ENCODE results near the gene MLYCD. TPM values are rescaled to one million over a fixed set of nuclear protein-coding genes. Genes with fewer than 3 reads are reported as not detected.
A peak's percentile ranks its signal among the peaks of the same experiment; 100 is the strongest.

The MLYCD gene
- total RNA-seq, 2 donors from 2014 or later, result 19.2 to 29.3 TPM

DNA sequence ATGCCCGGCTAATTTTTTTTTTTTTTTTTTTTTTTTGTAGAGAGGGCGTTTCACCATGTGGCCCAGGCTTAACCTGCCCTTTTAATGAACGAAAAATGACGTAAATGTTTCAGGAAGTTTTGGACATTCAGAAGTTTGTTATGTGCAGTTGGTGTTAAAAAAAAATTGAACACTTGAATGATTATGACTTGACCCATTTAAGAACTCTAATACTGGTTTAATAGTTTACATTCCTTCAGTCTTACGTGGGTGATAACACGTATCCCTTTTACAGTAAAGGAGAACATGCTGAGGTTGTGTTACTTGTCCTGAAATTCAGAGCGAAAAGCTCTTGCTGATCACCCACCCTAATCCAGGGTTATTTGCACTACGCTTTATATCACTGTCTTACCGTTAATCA lies 1.7 kb downstream of the MLYCD start:
- Histone ChIP-seq H3K9me3 (no peaks in the 10 kb centered on the region), H3K27ac (peak overlapping the region in 3 of 4 donors; percentile 97 to 99 (median 98)), H3K27me3 (no peaks in the 10 kb centered on the region), H3K4me1 (peaks cover 61% of the 10 kb centered on the region), H3K36me3 (replicated peaks in 1 of 2; ENCODE audit: insufficient read depth in 1 of 2, low read depth in 2 of 2) (no peaks in the 10 kb centered on the region), H3K4me3 (no peak overlapping the region)
- TF ChIP-seq POLR2A (IDR thresholded peaks at IDR 0.05), result no peak
- TF ChIP-seq, protein P1, sequence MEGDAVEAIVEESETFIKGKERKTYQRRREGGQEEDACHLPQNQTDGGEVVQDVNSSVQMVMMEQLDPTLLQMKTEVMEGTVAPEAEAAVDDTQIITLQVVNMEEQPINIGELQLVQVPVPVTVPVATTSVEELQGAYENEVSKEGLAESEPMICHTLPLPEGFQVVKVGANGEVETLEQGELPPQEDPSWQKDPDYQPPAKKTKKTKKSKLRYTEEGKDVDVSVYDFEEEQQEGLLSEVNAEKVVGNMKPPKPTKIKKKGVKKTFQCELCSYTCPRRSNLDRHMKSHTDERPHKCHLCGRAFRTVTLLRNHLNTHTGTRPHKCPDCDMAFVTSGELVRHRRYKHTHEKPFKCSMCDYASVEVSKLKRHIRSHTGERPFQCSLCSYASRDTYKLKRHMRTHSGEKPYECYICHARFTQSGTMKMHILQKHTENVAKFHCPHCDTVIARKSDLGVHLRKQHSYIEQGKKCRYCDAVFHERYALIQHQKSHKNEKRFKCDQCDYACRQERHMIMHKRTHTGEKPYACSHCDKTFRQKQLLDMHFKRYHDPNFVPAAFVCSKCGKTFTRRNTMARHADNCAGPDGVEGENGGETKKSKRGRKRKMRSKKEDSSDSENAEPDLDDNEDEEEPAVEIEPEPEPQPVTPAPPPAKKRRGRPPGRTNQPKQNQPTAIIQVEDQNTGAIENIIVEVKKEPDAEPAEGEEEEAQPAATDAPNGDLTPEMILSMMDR (IDR thresholded peaks at IDR 0.05), result no peak
- intact Hi-C loops (cut with DNase I), result no loop called here
- ATAC-seq (no peak), DNase-seq (no peak)
- WGBS, 2 donors, result 35 to 50% methylated on average over 9 of the region's 9 CpGs

DNA sequence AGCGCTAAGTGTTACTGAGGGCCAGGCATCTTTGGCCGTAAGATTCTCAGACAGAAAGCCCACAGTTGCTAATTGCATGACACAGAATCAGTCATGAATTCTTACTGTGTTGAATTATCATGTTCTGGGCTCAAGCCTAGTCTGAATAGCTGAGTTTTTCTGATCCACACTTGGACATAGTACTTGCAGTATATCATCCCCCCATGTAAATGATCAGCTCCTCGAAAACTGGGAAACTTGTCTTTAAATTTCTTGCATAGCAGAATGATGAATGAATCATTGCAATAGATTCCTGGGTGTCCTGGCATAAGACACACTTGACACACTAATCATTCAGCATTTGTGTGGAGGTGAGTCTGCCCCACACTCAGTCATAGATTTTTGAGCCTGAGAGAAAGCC lies 2.2 kb downstream of the MLYCD start:
- DNase-seq, result no peak
- no peaks in the 10 kb centered on the region for H3K36me3 ChIP-seq (replicated peaks in 1 of 2; ENCODE audit: insufficient read depth in 1 of 2, low read depth in 2 of 2)
- ATAC-seq, result no peak
- H3K9me3 ChIP-seq, result no peaks in the 10 kb centered on the region
- 53 to 62% methylated on average over 3 of the region's 3 CpGs for WGBS, 2 donors
- peaks cover 63% of the 10 kb centered on the region for H3K4me1 ChIP-seq
- H3K27ac ChIP-seq, result peak overlapping the region in 3 of 4 donors; percentile 97 to 99 (median 98)
- intact Hi-C loops (cut with DNase I), result no loop called here
- H3K4me3 ChIP-seq, result no peak overlapping the region
- no peak for TF ChIP-seq POLR2A (IDR thresholded peaks at IDR 0.05)
- TF ChIP-seq, protein P1 (IDR thresholded peaks at IDR 0.05), result no peak
- no peaks in the 10 kb centered on the region for H3K27me3 ChIP-seq

DNA sequence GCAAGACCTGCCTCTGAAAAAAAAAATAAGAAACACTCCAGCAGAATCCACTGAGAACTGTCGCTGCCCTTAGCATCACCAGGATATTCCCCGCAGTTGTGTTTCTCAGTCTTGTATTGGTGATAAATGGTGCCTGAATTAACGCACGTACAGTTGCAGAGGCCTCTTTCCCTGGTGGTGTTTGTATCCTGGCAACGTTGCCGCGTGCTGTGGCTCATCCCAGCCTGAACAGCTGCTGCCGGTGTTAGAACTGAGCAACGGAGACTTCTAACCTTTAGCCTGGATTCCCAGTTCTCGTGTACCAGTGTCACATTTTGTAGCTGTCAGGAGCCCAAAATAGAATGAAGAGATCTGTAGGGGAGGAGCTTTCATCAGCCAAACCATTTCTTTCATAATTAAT lies 4.8 kb downstream of the MLYCD start:
- TF ChIP-seq POLR2A (IDR thresholded peaks at IDR 0.05), result no peak
- TF ChIP-seq, protein P1 (IDR thresholded peaks at IDR 0.05), result no peak
- Histone ChIP-seq H3K4me1 (peaks cover 54% of the 10 kb centered on the region), H3K27me3 (no peaks in the 10 kb centered on the region), H3K4me3 (no peak overlapping the region), H3K36me3 (replicated peaks in 1 of 2; ENCODE audit: insufficient read depth in 1 of 2, low read depth in 2 of 2) (peaks cover 0 to 1% of the 10 kb centered on the region in 2 donors), H3K27ac (peak overlapping the region in 1 of 4 donors; percentile 30), H3K9me3 (no peaks in the 10 kb centered on the region)
- no peak for ATAC-seq
- WGBS, 2 donors, result 36 to 41% methylated on average over 10 of the region's 10 CpGs
- DNase-seq, result peak; percentile 38 to 70 (median 60)
- intact Hi-C loops (cut with DNase I), result no loop called here

DNA sequence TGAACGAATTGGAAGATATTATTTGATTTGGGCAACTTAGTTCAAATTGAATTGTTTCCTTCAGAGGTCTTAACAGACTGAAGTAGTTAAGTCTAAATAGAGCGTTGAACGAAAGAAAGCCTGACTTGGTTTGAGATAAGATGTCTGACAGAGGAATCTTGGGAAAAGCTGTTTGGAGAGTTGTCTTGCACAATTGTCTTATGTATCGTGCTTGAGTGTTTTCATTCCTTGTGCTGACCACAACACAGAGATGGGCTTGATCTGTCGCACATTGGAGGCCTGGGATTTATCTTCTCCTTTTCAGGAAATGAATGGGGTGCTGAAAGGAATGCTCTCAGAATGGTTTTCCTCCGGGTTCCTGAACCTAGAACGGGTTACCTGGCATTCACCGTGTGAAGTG lies 7.8 kb downstream of the MLYCD start:
- intact Hi-C loops (cut with DNase I), result no loop called here
- Histone ChIP-seq H3K4me1 (peaks cover 34% of the 10 kb centered on the region), H3K27me3 (no peaks in the 10 kb centered on the region), H3K27ac (no peak overlapping the region), H3K9me3 (no peaks in the 10 kb centered on the region), H3K4me3 (no peak overlapping the region), H3K36me3 (replicated peaks in 1 of 2; ENCODE audit: insufficient read depth in 1 of 2, low read depth in 2 of 2) (peaks cover 0 to 9% of the 10 kb centered on the region in 2 donors)
- no peak for TF ChIP-seq POLR2A (IDR thresholded peaks at IDR 0.05)
- TF ChIP-seq, protein P1 (IDR thresholded peaks at IDR 0.05), result no peak
- 51 to 55% methylated on average over 8 of the region's 8 CpGs for WGBS, 2 donors
- DNase-seq (no peak), ATAC-seq (no peak)

DNA sequence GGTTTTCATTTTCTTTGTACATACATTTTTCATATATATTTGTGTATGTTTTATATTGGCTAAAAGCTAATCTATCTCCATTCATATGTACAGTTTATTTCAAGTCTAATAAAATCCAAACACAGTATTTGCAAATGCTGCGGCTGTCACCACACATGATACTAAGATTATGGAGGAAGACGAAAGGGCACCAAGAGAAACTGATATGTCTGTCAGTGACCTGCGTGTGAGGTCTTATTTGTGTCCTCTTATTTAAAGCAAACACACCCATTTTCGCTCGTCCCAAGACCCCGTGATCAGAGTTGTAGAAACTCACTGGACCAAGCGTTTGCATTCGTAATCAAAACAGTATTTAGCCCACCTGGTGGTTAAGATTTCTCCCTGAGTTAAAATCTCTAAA lies 8.2 kb downstream of the MLYCD start:
- no peak for TF ChIP-seq POLR2A (IDR thresholded peaks at IDR 0.05)
- TF ChIP-seq, protein P1 (IDR thresholded peaks at IDR 0.05), result no peak
- no peak overlapping the region for H3K27ac ChIP-seq
- H3K9me3 ChIP-seq, result no peaks in the 10 kb centered on the region
- 76 to 81% methylated on average over 8 of the region's 8 CpGs for WGBS, 2 donors
- H3K4me3 ChIP-seq, result no peak overlapping the region
- peaks cover 0 to 11% of the 10 kb centered on the region in 2 donors for H3K36me3 ChIP-seq (replicated peaks in 1 of 2; ENCODE audit: insufficient read depth in 1 of 2, low read depth in 2 of 2)
- ATAC-seq, result no peak
- H3K27me3 ChIP-seq, result no peaks in the 10 kb centered on the region
- DNase-seq, result no peak
- peaks cover 32% of the 10 kb centered on the region for H3K4me1 ChIP-seq
- intact Hi-C loops (cut with DNase I), result no loop called here

Data from body of pancreas (tissue), 4 donors.